D721Med (cell line): ENCODE data around the gene BCAN.

Experiments used
- DNase-seq: peaks from one replicate; pipeline ENCODE4 v3.0.0; 2011; ENCODE audit warnings: low spot score; ENCODE audit not compliant: insufficient read length
- FAIRE-seq: peaks from 2 replicates; lab custom pipeline; 2011; peaks lifted over from hg19 to GRCh38; lab: Jason Lieb, UNC
- CTCF ChIP-seq: IDR thresholded peaks from 2 replicates; pipeline ENCODE4 v1.5.1; 2012; ENCODE audit warnings: mild to moderate bottlenecking, control low read depth; ENCODE audit not compliant: insufficient read depth; ENCODE audit errors: missing control alignments

BCAN gene

GRCh38 chr1:156595016-156595415 lies 46.9 kb upstream of the BCAN start:
- no peak for TF ChIP-seq CTCF
- no peak for FAIRE-seq
- DNase-seq = no peak

DNA sequence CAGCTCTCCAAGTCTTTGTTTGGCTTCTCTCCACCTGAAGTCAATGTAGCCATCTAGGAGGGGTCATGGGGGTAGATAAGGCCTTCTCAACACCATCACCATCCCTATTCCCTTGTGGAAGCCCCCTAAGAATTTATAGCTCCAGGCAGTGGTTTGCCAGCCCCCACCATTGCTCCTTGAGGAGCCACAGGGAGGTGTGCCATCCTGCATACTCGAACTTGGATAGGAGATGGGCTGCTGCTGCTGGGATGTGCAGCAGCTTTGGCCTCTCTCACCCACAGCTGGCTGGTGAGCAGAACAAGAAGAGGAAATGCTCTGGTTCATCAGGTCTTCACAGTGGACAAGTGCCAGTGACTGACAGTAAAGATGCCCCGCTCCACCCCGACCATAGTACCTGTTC lies 45.5 kb upstream of the BCAN start:
- FAIRE-seq (no peak), DNase-seq (no peak)
- TF ChIP-seq CTCF = no peak

GRCh38 chr1:156598125-156598524 lies 43.8 kb upstream of the BCAN start:
- DNase-seq = no peak
- no peak for FAIRE-seq
- no peak for TF ChIP-seq CTCF

DNA sequence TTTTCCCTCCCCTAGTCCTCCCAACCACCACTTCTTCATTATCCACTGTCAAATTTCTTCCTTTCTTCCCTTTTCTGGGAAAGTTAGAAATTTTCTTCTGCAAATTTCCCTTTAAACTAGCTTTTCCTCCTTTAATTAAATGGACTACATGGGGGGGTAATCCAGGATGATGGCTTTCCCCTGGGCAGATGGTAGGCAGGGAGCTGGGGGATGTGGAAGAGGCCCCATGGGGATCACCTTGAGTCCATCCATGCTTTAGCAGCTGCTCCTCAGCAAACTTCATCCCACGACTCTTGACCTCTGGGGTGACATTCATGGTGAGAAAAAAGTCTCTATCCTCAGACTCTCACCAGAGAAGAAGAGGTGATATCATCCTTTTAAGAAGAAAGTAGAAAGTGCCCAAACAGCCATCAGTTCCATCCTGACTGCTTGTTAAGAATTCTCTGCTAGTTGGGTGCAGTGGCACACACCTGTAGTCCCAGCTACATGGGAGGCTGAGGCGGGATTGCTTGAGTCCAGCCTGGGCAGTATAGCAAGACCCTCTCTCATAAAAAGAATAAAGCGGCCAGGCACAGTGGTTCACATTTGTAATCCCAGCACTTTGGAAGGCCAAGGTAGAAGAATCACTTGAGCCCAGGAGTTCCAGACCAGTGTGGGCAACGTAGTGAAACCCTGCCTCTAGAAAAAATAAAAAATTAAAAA lies 43.0 kb upstream of the BCAN start:
- TF ChIP-seq CTCF = no peak
- DNase-seq (no peak), FAIRE-seq (no peak)

- no peak for FAIRE-seq
- no peak for TF ChIP-seq CTCF
- no peak for DNase-seq
These were observed 42.1 kb upstream of the BCAN start for GRCh38 chr1:156599811-156600210.

DNA sequence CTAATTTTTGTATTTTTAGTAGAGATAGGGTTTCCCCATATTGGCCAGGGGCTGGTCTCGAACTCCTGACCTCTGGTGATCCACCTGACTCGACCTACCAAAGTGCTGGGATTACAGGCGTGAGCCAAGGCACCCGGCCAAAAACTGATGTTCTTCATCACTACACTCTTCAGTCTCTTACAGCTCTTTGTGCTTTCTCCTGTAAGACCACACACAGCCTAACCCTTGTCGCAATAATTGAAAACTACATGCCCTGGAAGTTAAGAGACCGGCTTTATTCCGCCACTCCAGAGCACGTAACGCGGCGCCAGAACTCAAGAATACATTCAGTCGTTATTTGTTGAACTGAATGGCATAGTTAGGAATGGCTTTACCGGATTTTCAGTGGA lies 41.2 kb upstream of the BCAN start:
- FAIRE-seq (no peak), DNase-seq (no peak)
- TF ChIP-seq CTCF = no peak

GRCh38 chr1:156601122-156601830 lies 40.6 kb upstream of the BCAN start, which contains the start of gene GPATCH4:
GPATCH4 (minus strand) TSS chr1:156601479.
- FAIRE-seq (no peak), DNase-seq (no peak)
- TF ChIP-seq CTCF = no peak
